DND-41 (cell line): ENCODE data around the gene PDE8A.

Source experiments
- ATAC-seq: fragments of 200-7000 bp; cut with Tn5 transposase; 3 replicates; pipeline ENCODE4 v1.9.1; 2021; ENCODE audit warnings: low read depth; ENCODE audit not compliant: insufficient read depth
- DNase-seq: peaks from one replicate; pipeline ENCODE4 v3.0.0-alpha.2; 2020
- H2AFZ ChIP-seq: 2 replicates; pipeline ENCODE4 v1.6.0; 2012; ENCODE audit warnings: low read depth, low read length
- H3K27ac ChIP-seq: 2 replicates; pipeline ENCODE4 v1.5.1; 2012; ENCODE audit warnings: low read length, inconsistent platforms
- H3K27me3 ChIP-seq: fragments of 200-600 bp; sonication (generic); 2 replicates; pipeline ENCODE4 v1.6.0; 2012; ENCODE audit warnings: low read length, mild to moderate bottlenecking, inconsistent platforms; ENCODE audit not compliant: insufficient read depth, poor library complexity
- H3K36me3 ChIP-seq: 2 replicates; pipeline ENCODE4 v1.5.1; 2012; ENCODE audit warnings: low read length, inconsistent platforms; ENCODE audit not compliant: insufficient read depth
- H3K4me1 ChIP-seq: 2 replicates; pipeline ENCODE4 v1.5.1; 2012; ENCODE audit warnings: mild to moderate bottlenecking, low read length; ENCODE audit not compliant: insufficient read depth
- H3K4me2 ChIP-seq: 2 replicates; pipeline ENCODE4 v1.6.0; 2012; ENCODE audit warnings: mild to moderate bottlenecking, moderate library complexity, low read length, inconsistent platforms; ENCODE audit not compliant: insufficient read depth
- H3K4me3 ChIP-seq, 2 experiments: fragments of 200-600 bp in 1 of 2; shearing (Covaris generic) in 1 of 2; 2 replicates each; pipeline ENCODE4 v1.5.1; 2012 to 2016; ENCODE audit warnings: inconsistent platforms in 2 of 2, low read length in 2 of 2, mild to moderate bottlenecking in 2 of 2, low read depth in 1 of 2, moderate library complexity in 1 of 2
- H3K79me2 ChIP-seq: 2 replicates; pipeline ENCODE4 v1.6.0; 2012; ENCODE audit warnings: low read length, inconsistent platforms; ENCODE audit not compliant: insufficient read depth
- H3K9ac ChIP-seq: 2 replicates; pipeline ENCODE4 v1.6.0; 2012; ENCODE audit warnings: low read depth, mild to moderate bottlenecking, inconsistent platforms, low read length, moderate library complexity
- H3K9me3 ChIP-seq: 2 replicates; pipeline ENCODE4 v1.5.1; 2012; ENCODE audit warnings: low read length, moderate library complexity, mild to moderate bottlenecking, inconsistent platforms; ENCODE audit not compliant: insufficient read depth, severe bottlenecking
- H4K20me1 ChIP-seq: 2 replicates; pipeline ENCODE4 v1.6.0; 2012; ENCODE audit warnings: low read length; ENCODE audit not compliant: insufficient read depth
- EZH2 ChIP-seq: IDR thresholded peaks from 3 replicates; pipeline ENCODE4 v1.6.1; 2012; ENCODE audit warnings: borderline replicate concordance, low read depth, mild to moderate bottlenecking, moderate library complexity, low read length, inconsistent platforms; ENCODE audit not compliant: severe bottlenecking
- TF ChIP-seq, protein P1 (sequence below): IDR thresholded peaks from 2 replicates; pipeline ENCODE4 v1.5.1; 2012; ENCODE audit warnings: borderline replicate concordance, low read length, moderate library complexity, mild to moderate bottlenecking; ENCODE audit not compliant: poor library complexity, severe bottlenecking; ENCODE audit errors: extremely low read depth

The PDE8A gene

DNA sequence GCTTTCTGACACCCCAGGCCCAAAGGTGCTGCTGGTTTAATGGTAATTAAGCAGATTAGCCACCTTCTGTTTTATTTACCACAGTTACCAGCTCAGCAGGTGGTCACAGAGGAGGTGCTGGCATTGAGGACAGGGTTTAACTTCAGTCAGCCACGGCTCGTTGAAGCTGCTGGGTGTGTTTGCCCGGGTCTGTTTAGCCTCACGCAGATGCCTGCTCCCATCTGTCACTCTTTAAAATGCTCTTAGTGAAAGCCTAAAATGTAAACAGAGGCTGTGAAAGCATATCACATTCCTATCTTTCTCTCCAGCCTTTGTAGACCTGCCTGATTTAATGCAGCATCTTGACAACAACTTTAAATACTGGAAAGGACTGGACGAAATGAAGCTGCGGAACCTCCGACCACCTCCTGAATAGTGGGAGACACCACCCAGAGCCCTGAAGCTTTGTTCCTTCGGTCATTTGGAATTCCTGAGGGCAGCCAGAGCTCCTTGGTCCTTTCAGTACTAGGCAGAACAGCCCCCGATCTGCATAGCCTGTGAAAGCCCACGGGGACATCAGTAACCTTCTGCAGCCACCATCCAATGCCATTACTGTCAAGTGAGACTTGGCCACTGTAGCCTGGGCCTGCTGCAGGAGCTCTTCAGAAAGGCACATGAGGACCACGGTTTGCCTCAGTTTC, 156.0 kb downstream of the PDE8A start:
- H3K9me3 ChIP-seq = no peaks in the 10 kb centered on the region
- no peaks in the 10 kb centered on the region for H3K79me2 ChIP-seq
- DNase-seq (no peak), ATAC-seq (no peak)
- no peak overlapping the region for H3K9ac ChIP-seq
- TF ChIP-seq, protein P1, sequence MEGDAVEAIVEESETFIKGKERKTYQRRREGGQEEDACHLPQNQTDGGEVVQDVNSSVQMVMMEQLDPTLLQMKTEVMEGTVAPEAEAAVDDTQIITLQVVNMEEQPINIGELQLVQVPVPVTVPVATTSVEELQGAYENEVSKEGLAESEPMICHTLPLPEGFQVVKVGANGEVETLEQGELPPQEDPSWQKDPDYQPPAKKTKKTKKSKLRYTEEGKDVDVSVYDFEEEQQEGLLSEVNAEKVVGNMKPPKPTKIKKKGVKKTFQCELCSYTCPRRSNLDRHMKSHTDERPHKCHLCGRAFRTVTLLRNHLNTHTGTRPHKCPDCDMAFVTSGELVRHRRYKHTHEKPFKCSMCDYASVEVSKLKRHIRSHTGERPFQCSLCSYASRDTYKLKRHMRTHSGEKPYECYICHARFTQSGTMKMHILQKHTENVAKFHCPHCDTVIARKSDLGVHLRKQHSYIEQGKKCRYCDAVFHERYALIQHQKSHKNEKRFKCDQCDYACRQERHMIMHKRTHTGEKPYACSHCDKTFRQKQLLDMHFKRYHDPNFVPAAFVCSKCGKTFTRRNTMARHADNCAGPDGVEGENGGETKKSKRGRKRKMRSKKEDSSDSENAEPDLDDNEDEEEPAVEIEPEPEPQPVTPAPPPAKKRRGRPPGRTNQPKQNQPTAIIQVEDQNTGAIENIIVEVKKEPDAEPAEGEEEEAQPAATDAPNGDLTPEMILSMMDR = no peak
- TF ChIP-seq EZH2 = no peak
- H4K20me1 ChIP-seq = no peaks in the 10 kb centered on the region
- H3K27me3 ChIP-seq = no peaks in the 10 kb centered on the region
- H3K4me2 ChIP-seq = no peak overlapping the region
- no peak overlapping the region for H3K27ac ChIP-seq
- no peak overlapping the region for H3K4me3 ChIP-seq
- no peaks in the 10 kb centered on the region for H3K4me1 ChIP-seq
- H2AFZ ChIP-seq = no peak overlapping the region
- H3K36me3 ChIP-seq = peaks cover 9% of the 10 kb centered on the region

DNA sequence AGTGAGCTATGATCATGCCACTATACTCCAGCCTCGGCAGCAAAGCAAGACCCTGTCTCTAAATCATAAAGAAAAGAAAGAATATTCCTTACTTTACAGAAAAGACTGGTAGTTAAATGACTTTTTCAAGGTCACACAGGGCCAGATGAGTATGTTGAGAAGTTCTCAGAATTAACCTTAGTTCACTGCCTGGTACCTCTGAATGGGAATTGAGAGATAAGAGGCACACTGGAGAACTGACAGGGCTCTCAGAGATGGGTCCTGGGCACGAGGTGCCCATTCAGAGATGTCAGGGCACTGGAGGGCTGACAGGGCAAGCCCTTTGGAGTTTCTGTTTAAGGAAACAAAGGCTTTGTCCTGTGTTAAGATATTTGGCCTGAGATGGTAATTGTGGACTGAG, 157.7 kb downstream of the PDE8A start:
- no peaks in the 10 kb centered on the region for H3K4me1 ChIP-seq
- H3K9me3 ChIP-seq = no peaks in the 10 kb centered on the region
- no peaks in the 10 kb centered on the region for H3K79me2 ChIP-seq
- H3K4me2 ChIP-seq = no peak overlapping the region
- ATAC-seq (no peak), DNase-seq (no peak)
- H3K36me3 ChIP-seq = peaks cover 9% of the 10 kb centered on the region
- H3K4me3 ChIP-seq = no peak overlapping the region
- H3K27ac ChIP-seq = no peak overlapping the region
- no peak overlapping the region for H2AFZ ChIP-seq
- H3K27me3 ChIP-seq = no peaks in the 10 kb centered on the region
- H3K9ac ChIP-seq = no peak overlapping the region
- no peaks in the 10 kb centered on the region for H4K20me1 ChIP-seq
- TF ChIP-seq, protein P1 = no peak
- TF ChIP-seq EZH2 = no peak

DNA sequence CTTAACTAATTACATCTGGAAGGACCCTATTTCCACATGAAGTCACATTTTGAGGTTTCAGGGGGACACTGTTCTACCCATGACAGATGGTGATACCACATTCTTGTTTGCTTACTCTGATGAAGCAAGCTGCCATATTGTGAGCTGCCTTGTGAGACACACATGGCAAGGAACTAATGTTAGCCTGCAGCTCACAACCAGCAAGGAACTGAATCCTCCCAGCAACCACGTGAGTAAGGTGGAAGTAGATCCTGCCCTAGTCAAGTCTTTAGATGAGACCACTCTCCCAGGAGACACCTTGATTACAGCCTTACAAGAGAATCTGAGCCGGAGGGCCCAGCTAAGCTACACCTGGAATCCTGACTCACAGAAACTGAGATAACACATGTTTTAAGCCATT, 160.1 kb downstream of the PDE8A start:
- H3K9ac ChIP-seq = no peak overlapping the region
- H3K79me2 ChIP-seq = no peaks in the 10 kb centered on the region
- H3K36me3 ChIP-seq = peaks cover 9% of the 10 kb centered on the region
- no peak for ATAC-seq
- no peaks in the 10 kb centered on the region for H3K4me1 ChIP-seq
- H3K4me3 ChIP-seq = no peak overlapping the region
- no peaks in the 10 kb centered on the region for H4K20me1 ChIP-seq
- no peak for DNase-seq
- H3K27ac ChIP-seq = no peak overlapping the region
- TF ChIP-seq, protein P1 = no peak
- TF ChIP-seq EZH2 = no peak
- no peak overlapping the region for H3K4me2 ChIP-seq
- no peaks in the 10 kb centered on the region for H3K27me3 ChIP-seq
- H2AFZ ChIP-seq = no peak overlapping the region
- no peaks in the 10 kb centered on the region for H3K9me3 ChIP-seq

DNA sequence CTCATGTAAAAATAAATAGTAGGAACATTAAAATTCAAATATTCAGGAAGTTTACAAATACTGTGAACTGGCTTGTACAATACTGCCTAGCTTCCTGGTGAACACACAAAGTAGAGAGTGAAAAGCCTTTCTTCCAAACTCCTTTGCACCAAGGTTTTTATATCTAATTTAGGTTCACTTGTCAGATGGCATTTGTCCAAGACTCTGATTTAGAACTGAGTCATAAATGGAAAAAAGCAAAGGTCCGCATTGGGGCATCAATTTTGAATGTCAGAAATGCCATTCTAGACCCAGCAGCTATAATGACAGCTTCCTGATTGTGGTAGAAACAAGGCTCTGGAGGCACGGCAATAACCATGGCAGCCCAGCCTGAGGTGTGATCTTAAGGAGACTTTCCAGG, 160.7 kb downstream of the PDE8A start:
- H3K9me3 ChIP-seq = no peaks in the 10 kb centered on the region
- no peak for ATAC-seq
- peaks cover 6% of the 10 kb centered on the region for H3K36me3 ChIP-seq
- no peak overlapping the region for H3K9ac ChIP-seq
- no peak overlapping the region for H3K27ac ChIP-seq
- TF ChIP-seq EZH2 = no peak
- TF ChIP-seq, protein P1 = no peak
- H4K20me1 ChIP-seq = no peaks in the 10 kb centered on the region
- H3K4me1 ChIP-seq = no peaks in the 10 kb centered on the region
- no peak overlapping the region for H2AFZ ChIP-seq
- H3K27me3 ChIP-seq = no peaks in the 10 kb centered on the region
- H3K4me2 ChIP-seq = no peak overlapping the region
- no peaks in the 10 kb centered on the region for H3K79me2 ChIP-seq
- H3K4me3 ChIP-seq = no peak overlapping the region
- no peak for DNase-seq
